ENCODE results near the gene ASPG.

ASPG gene

GRCh38 chr14:104100171-104101085, 14.9 kb downstream of the ASPG start:
- H3K27me3 ChIP-seq (ENCODE audit: control insufficient read depth in 2 of 2, insufficient read depth in 2 of 2, low read length in 2 of 2): no peaks in the 10 kb centered on the region
- no peaks in the 10 kb centered on the region for H3K9me3 ChIP-seq (ENCODE audit: control insufficient read depth in 2 of 2, low read length in 2 of 2)
- no peaks in the 10 kb centered on the region for H3K36me3 ChIP-seq (ENCODE audit: control insufficient read depth in 2 of 2, insufficient read depth in 2 of 2, low read length in 2 of 2)
- H3K27ac ChIP-seq (ENCODE audit: low read depth in 2 of 2, low read length in 2 of 2): peak overlapping the region; percentile 48 to 60
- peaks cover 23 to 38% of the 10 kb centered on the region in 2 donors for H3K4me1 ChIP-seq (ENCODE audit: control insufficient read depth in 2 of 2, insufficient read depth in 2 of 2, low read length in 2 of 2)
- H3K4me3 ChIP-seq (ENCODE audit: low read length in 2 of 2): peak overlapping the region in 1 of 2 donors; percentile 10
- peak overlapping the region; percentile 6 to 48 for H3K9ac ChIP-seq (ENCODE audit: low read depth in 1 of 2, low read length in 2 of 2)

DNA sequence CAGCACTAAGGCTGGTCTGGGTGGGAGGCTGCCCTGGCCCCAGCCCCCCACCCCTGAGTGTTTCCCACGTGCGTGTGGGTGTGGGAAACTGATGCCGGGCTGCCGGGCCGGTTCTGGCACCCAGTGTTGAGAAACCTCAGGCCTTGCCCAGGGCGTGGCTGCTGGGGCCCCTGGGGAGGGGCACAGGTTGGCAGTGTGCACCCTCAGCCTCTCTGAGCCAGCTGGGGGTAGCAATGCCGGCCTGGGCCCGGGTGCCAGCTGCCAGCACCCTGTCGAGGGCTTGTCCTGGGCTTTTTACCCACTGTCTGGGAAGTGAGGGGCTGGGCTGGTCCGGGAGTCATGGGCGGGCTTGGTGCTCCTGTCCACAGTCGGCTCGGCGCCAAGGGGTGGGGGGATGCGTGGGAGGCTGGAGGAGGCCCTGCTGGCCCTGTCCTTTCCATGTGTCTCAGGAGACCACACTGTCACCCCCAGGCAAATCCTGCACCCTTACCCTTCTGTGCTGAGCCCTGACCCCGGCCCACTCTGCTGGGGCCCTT, 15.7 kb downstream of the ASPG start:
- Histone ChIP-seq H3K9me3 (ENCODE audit: control insufficient read depth in 2 of 2, low read length in 2 of 2) (no peaks in the 10 kb centered on the region), H3K36me3 (ENCODE audit: control insufficient read depth in 2 of 2, insufficient read depth in 2 of 2, low read length in 2 of 2) (no peaks in the 10 kb centered on the region), H3K4me1 (ENCODE audit: control insufficient read depth in 2 of 2, insufficient read depth in 2 of 2, low read length in 2 of 2) (peaks cover 30 to 46% of the 10 kb centered on the region in 2 donors), H3K9ac (ENCODE audit: low read depth in 1 of 2, low read length in 2 of 2) (no peak overlapping the region), H3K4me3 (ENCODE audit: low read length in 2 of 2) (no peak overlapping the region), H3K27ac (ENCODE audit: low read depth in 2 of 2, low read length in 2 of 2) (peak overlapping the region; percentile 48 to 60), H3K27me3 (ENCODE audit: control insufficient read depth in 2 of 2, insufficient read depth in 2 of 2, low read length in 2 of 2) (no peaks in the 10 kb centered on the region)

DNA sequence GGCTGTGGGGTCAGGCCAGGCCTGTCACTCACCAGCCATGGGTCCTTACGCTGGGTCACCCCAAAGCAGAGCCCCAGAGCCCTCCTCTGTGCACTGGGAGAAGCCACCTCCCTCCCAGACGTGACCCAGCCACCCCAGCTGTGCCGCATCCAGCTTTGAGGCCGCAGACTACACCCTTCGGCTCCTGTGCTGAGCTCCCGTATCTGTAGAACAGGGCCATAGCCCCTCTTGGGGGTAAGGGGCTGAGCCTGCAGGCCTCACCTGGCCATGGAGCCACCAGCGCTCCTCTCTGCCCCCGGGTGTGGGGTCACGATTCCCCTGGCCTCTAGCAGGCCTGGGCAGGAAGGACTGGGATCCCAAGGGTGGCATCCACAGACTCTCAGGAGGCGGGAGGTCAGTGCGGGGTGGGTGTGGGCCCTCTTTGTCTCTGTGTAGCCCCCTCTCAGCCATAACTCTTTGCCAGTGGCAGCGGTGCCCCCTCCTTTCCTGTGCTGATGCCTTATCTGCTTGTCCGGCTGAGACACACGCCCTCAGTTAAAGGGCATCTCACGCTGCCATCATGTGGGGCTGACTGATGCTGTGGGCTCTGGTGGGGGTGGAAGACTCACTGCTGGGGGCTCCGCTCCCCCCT, 16.3 kb downstream of the ASPG start:
- Histone ChIP-seq H3K9me3 (ENCODE audit: control insufficient read depth in 2 of 2, low read length in 2 of 2) (no peaks in the 10 kb centered on the region), H3K36me3 (ENCODE audit: control insufficient read depth in 2 of 2, insufficient read depth in 2 of 2, low read length in 2 of 2) (no peaks in the 10 kb centered on the region), H3K4me1 (ENCODE audit: control insufficient read depth in 2 of 2, insufficient read depth in 2 of 2, low read length in 2 of 2) (peaks cover 33 to 49% of the 10 kb centered on the region in 2 donors), H3K4me3 (ENCODE audit: low read length in 2 of 2) (no peak overlapping the region), H3K9ac (ENCODE audit: low read depth in 1 of 2, low read length in 2 of 2) (no peak overlapping the region), H3K27me3 (ENCODE audit: control insufficient read depth in 2 of 2, insufficient read depth in 2 of 2, low read length in 2 of 2) (no peaks in the 10 kb centered on the region), H3K27ac (ENCODE audit: low read depth in 2 of 2, low read length in 2 of 2) (no peak overlapping the region)

DNA sequence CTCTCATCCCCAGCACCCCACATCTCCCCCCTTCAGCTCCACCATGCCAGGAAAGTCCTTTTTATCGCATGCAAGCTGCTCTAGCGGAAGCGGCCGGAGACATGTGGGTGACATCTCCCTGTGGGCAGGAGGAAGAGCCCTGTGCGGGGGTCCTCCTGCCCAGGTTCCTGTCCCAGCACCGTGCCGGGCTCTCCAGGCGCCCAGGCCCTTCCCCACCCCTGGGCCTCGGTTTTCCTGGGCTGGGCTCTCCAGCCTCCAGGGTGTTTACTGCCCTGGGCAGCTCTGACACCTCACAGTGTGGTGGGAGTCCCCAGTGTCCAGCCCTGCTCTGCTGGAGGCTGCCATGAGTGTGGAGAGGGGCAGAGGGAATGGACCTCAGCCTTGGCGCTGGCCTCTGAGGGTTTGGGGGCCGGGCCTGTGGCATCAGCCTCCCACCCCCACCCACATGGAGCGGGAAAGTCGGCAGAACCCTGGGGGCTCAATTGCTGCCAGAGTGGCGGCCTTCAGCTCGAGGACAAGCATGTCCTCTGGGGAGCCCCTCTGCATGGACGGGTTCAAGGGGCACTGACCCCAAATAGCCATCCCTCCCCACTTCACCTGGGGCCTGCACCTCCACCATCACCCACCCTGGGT, 16.9 kb downstream of the ASPG start:
- Histone ChIP-seq H3K9ac (ENCODE audit: low read depth in 1 of 2, low read length in 2 of 2) (no peak overlapping the region), H3K4me1 (ENCODE audit: control insufficient read depth in 2 of 2, insufficient read depth in 2 of 2, low read length in 2 of 2) (peaks cover 34 to 49% of the 10 kb centered on the region in 2 donors), H3K27ac (ENCODE audit: low read depth in 2 of 2, low read length in 2 of 2) (no peak overlapping the region), H3K9me3 (ENCODE audit: control insufficient read depth in 2 of 2, low read length in 2 of 2) (no peaks in the 10 kb centered on the region), H3K36me3 (ENCODE audit: control insufficient read depth in 2 of 2, insufficient read depth in 2 of 2, low read length in 2 of 2) (no peaks in the 10 kb centered on the region), H3K27me3 (ENCODE audit: control insufficient read depth in 2 of 2, insufficient read depth in 2 of 2, low read length in 2 of 2) (no peaks in the 10 kb centered on the region), H3K4me3 (ENCODE audit: low read length in 2 of 2) (no peak overlapping the region)

DNA sequence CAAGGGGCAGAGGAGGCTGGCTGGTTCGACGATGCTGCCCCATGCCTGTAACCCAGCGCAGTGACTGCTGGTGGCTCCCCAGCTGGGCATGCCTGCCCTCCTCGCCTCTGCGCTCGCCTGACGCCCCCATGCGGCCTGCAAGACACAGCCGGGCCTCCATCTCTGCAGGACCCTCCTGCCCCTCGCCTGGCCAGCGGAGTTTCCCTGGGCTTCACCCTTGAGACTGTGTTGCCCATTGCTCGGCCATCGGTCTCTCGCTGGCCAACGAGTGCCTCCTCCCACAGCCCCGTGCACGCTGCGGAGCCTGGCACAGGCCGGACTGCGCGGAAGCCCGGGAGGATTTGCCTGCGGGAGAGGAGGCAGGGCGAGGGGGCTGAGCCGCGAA, 17.6 kb downstream of the ASPG start:
- Histone ChIP-seq H3K4me1 (ENCODE audit: control insufficient read depth in 2 of 2, insufficient read depth in 2 of 2, low read length in 2 of 2) (peaks cover 41 to 53% of the 10 kb centered on the region in 2 donors), H3K27me3 (ENCODE audit: control insufficient read depth in 2 of 2, insufficient read depth in 2 of 2, low read length in 2 of 2) (no peaks in the 10 kb centered on the region), H3K9ac (ENCODE audit: low read depth in 1 of 2, low read length in 2 of 2) (no peak overlapping the region), H3K4me3 (ENCODE audit: low read length in 2 of 2) (no peak overlapping the region), H3K9me3 (ENCODE audit: control insufficient read depth in 2 of 2, low read length in 2 of 2) (no peaks in the 10 kb centered on the region), H3K36me3 (ENCODE audit: control insufficient read depth in 2 of 2, insufficient read depth in 2 of 2, low read length in 2 of 2) (no peaks in the 10 kb centered on the region), H3K27ac (ENCODE audit: low read depth in 2 of 2, low read length in 2 of 2) (no peak overlapping the region)

DNA sequence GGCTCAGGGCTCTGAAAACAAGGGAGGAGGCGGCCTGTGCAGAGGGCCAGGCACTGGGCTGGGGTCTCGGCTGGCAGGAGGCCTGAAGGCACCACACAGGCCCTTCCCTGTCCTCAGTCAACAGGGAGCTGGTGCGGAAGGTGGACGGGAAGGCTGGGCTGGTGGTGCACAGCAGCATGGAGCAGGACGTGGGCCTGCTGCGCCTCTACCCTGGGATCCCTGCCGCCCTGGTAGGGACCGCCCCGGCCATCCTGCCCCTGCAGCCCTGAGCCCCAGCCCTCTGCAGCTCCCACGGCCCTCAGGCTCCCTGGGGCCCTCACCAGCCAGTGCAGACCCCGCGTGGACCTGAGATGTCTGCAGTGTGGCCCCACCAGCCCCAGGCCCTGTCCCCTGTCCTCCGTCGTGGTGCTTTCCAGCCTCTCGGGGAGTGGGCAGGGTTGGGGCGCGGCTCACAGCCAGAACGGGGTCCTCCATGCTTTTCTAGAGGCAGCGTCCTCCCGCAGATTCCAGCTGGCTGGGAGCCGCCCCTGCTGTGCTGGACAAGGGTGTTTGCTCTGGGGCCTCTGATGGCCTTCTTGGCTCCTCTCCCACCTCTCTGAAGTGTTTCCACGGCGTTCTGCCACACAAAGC, 18.1 kb downstream of the ASPG start:
- H3K36me3 ChIP-seq (ENCODE audit: control insufficient read depth in 2 of 2, insufficient read depth in 2 of 2, low read length in 2 of 2): no peaks in the 10 kb centered on the region
- H3K27ac ChIP-seq (ENCODE audit: low read depth in 2 of 2, low read length in 2 of 2): no peak overlapping the region
- no peak overlapping the region for H3K9ac ChIP-seq (ENCODE audit: low read depth in 1 of 2, low read length in 2 of 2)

DNA sequence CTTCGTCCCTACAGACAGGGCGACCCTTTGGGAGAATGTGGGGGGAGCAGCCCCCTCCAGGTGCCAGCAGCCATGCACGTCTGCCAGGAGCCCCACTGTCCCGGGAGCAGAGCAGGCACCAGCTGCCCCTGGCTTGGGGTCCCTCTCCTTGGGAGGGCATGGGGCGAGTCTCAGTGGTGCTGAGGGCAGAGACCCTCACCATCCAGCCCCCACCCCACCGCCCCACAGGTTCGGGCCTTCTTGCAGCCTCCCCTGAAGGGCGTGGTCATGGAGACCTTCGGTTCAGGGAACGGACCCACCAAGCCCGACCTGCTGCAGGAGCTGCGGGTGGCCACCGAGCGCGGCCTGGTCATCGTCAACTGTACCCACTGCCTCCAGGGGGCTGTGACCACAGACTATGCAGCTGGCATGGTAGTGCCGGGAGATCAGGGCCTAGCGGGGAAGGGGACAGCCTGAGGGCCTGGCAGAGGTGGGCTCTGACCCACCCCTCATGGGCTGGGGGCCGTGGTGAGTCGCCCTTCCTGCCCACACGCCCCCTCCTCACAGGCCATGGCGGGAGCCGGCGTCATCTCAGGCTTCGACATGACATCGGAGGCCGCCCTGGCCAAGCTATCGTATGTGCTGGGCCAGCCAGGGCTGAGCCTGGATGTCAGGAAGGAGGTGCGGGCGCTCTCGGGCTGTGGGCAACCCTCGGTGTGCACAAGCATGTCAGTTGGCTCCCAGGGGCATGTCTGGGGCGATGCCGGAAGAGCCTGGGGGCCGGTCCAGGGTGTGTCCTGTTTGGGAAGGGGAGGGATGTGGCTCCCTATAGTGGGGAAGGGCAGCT, 18.8 kb downstream of the ASPG start:
- H3K9me3 ChIP-seq (ENCODE audit: control insufficient read depth in 2 of 2, low read length in 2 of 2): no peaks in the 10 kb centered on the region
- H3K9ac ChIP-seq (ENCODE audit: low read depth in 1 of 2, low read length in 2 of 2): no peak overlapping the region
- H3K4me1 ChIP-seq (ENCODE audit: control insufficient read depth in 2 of 2, insufficient read depth in 2 of 2, low read length in 2 of 2): peaks cover 45 to 57% of the 10 kb centered on the region in 2 donors
- no peak overlapping the region for H3K4me3 ChIP-seq (ENCODE audit: low read length in 2 of 2)
- no peak overlapping the region for H3K27ac ChIP-seq (ENCODE audit: low read depth in 2 of 2, low read length in 2 of 2)
- H3K36me3 ChIP-seq (ENCODE audit: control insufficient read depth in 2 of 2, insufficient read depth in 2 of 2, low read length in 2 of 2): no peaks in the 10 kb centered on the region
- H3K27me3 ChIP-seq (ENCODE audit: control insufficient read depth in 2 of 2, insufficient read depth in 2 of 2, low read length in 2 of 2): no peaks in the 10 kb centered on the region

More for the DNA sequence above, 18.1 kb downstream of the ASPG start:
- Histone ChIP-seq H3K4me3 (ENCODE audit: low read length in 2 of 2) (no peak overlapping the region), H3K9me3 (ENCODE audit: control insufficient read depth in 2 of 2, low read length in 2 of 2) (no peaks in the 10 kb centered on the region), H3K27me3 (ENCODE audit: control insufficient read depth in 2 of 2, insufficient read depth in 2 of 2, low read length in 2 of 2) (no peaks in the 10 kb centered on the region), H3K4me1 (ENCODE audit: control insufficient read depth in 2 of 2, insufficient read depth in 2 of 2, low read length in 2 of 2) (peaks cover 45 to 57% of the 10 kb centered on the region in 2 donors)

GRCh38 chr14:104105071-104105821, 19.7 kb downstream of the ASPG start:
- Histone ChIP-seq H3K27me3 (ENCODE audit: control insufficient read depth in 2 of 2, insufficient read depth in 2 of 2, low read length in 2 of 2) (no peaks in the 10 kb centered on the region), H3K4me3 (ENCODE audit: low read length in 2 of 2) (no peak overlapping the region), H3K27ac (ENCODE audit: low read depth in 2 of 2, low read length in 2 of 2) (no peak overlapping the region)

More at GRCh38 chr14:104105071-104105821, 19.7 kb downstream of the ASPG start:
- Histone ChIP-seq H3K4me1 (ENCODE audit: control insufficient read depth in 2 of 2, insufficient read depth in 2 of 2, low read length in 2 of 2) (peaks cover 41 to 52% of the 10 kb centered on the region in 2 donors), H3K9me3 (ENCODE audit: control insufficient read depth in 2 of 2, low read length in 2 of 2) (no peaks in the 10 kb centered on the region), H3K9ac (ENCODE audit: low read depth in 1 of 2, low read length in 2 of 2) (peak overlapping the region in 1 of 2 donors; percentile 23), H3K36me3 (ENCODE audit: control insufficient read depth in 2 of 2, insufficient read depth in 2 of 2, low read length in 2 of 2) (no peaks in the 10 kb centered on the region)

Data from mucosa of rectum (tissue), 2 donors.